T1000 (cell line): ENCODE measurements around the gene LARP4B.

Experiments
- DNase-seq: peaks from one replicate; lab custom pipeline; 2025; ENCODE audit warnings: mixed read lengths; lab: John Stamatoyannopoulos, UW

The LARP4B gene

GRCh38 chr10:924524-924859, 7.0 kb downstream of the LARP4B start:
- no peak for DNase-seq

GRCh38 chr10:923844-924523, 7.5 kb downstream of the LARP4B start:
- DNase-seq, result no peak

- no peak for DNase-seq
These were observed 9.8 kb downstream of the LARP4B start for GRCh38 chr10:921471-922414.

GRCh38 chr10:920450-920849, 11.1 kb downstream of the LARP4B start:
- DNase-seq, result no peak

GRCh38 chr10:919481-919880, 12.0 kb downstream of the LARP4B start:
- DNase-seq, result no peak

- DNase-seq, result no peak
These were observed 13.5 kb downstream of the LARP4B start for GRCh38 chr10:917999-918398.

GRCh38 chr10:917416-917720, 14.1 kb downstream of the LARP4B start:
- no peak for DNase-seq

GRCh38 chr10:916716-917415, 14.6 kb downstream of the LARP4B start:
- no peak for DNase-seq

GRCh38 chr10:909831-910230, 21.7 kb downstream of the LARP4B start:
- DNase-seq, result no peak

- no peak for DNase-seq
These were observed 25.5 kb downstream of the LARP4B start for GRCh38 chr10:905972-906371.

- DNase-seq, result no peak
These were observed 26.0 kb downstream of the LARP4B start for GRCh38 chr10:905503-905902.

- DNase-seq, result no peak
These were observed 27.1 kb downstream of the LARP4B start for GRCh38 chr10:904403-904802.

GRCh38 chr10:898141-898540, 33.4 kb downstream of the LARP4B start:
- DNase-seq, result no peak

GRCh38 chr10:896982-897381, 34.5 kb downstream of the LARP4B start:
- DNase-seq, result no peak

- no peak for DNase-seq
These were observed 36.2 kb downstream of the LARP4B start for GRCh38 chr10:895324-895723.

GRCh38 chr10:878895-879294, 52.6 kb downstream of the LARP4B start:
- no peak for DNase-seq

GRCh38 chr10:878333-878759, 53.2 kb downstream of the LARP4B start:
- DNase-seq, result no peak

- no peak for DNase-seq
These were observed 55.1 kb downstream of the LARP4B start for GRCh38 chr10:876438-876837.

- DNase-seq, result no peak
These were observed 58.5 kb downstream of the LARP4B start for GRCh38 chr10:873020-873419.

- DNase-seq, result no peak
These were observed 59.5 kb downstream of the LARP4B start for GRCh38 chr10:871951-872403.

- no peak for DNase-seq
These were observed 60.8 kb downstream of the LARP4B start for GRCh38 chr10:870564-871166.

- DNase-seq, result no peak
These were observed 62.3 kb downstream of the LARP4B start for GRCh38 chr10:869171-869570.
